Kasumi-1 (cell line): ENCODE data around the gene PPFIA4.

Source experiments
- DNase-seq, 2 experiments: peaks; one replicate each; lab custom pipeline; 2025; lab: John Stamatoyannopoulos, UW

Gene PPFIA4

DNA sequence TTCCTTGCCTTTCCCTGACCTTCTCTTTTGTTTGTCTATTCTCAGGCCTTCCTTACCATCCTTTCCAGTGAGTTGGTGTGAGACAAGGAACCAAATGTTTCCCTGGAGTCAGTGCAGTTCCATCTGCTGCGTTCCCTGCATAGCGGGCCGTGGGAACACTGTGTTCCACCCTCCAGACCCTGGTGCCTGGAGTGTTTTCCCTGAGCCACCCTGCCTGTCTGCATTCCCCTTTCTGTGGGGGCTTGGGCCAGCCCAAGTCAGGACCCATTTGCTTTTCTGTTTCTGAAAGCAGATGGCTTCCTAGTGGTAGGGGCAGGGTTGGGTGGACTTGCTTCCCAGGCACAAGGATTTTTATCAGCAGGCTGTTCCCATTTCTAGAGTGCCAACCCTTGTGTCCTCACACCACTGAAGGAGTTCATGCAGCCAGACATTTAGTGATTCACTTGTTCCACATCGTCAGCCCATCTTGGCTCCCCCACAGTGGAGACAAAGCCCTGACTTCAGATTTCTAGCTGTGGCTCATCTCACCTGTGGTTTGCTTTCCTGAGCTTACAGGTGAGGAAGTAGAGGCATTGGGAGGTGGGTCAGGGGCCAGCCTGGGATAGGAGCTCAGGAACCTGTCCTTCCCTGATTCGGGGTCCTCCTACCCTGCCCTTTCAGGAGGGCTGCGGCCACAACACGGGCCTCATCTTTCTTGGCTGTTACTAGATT, 73.7 kb downstream of the PPFIA4 start:
- DNase-seq: no peak

DNA sequence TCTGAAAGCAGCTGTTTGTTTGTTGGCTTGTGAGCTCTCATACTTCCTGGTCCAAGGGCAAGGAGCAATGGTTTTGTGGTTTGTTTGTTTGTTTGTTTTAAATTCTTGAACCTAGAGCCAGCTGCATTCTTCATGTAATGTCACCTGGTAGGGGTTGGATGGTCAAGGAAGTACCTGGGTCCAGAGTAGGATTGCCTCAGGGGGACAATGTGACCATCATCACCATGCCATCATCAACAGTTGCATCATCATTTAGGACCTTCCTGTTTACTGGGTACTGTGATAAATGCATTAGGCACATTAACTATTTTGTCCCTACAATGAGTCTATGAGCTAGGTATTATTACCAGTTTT, 74.2 kb downstream of the PPFIA4 start:
- DNase-seq: no peak

DNA sequence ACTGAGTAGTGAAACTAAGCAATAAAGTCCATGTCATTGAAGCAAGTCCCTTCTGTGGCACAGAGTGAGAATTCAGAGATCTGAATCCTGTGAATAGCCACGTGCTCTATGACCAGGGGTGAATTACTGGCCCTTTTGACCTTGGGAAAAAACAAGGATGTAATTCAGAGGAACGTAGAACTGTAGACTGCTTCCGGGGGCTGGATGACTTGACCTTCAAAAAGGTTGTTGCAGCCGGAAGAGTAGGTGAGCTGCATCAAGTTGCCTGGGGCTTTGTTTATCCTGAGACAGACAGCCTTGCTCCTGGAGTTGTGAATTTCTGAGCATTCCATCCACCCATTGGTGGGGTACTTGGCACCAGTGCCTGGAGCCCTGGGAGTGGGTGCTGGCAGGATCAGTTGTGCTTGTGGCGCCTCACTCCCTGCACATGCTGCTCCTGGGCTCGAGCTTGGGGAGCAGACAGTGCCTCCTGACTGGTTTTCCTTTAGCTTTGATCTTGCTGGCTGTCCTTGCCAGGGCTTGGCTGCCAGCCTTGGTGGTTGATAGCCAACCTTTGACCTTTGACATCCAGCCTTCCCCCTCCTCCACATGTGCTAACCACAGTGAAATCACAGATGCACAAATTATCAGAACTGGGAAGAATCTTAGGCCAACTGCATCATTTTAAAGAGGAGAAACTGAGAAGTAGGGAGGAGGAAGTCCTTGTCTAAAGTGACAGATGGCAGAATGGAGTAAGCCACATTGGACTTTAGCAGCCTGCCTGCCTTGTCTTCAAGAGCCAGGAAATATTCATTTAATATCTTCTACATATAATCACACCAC, 75.7 kb downstream of the PPFIA4 start:
- no peak for DNase-seq

DNA sequence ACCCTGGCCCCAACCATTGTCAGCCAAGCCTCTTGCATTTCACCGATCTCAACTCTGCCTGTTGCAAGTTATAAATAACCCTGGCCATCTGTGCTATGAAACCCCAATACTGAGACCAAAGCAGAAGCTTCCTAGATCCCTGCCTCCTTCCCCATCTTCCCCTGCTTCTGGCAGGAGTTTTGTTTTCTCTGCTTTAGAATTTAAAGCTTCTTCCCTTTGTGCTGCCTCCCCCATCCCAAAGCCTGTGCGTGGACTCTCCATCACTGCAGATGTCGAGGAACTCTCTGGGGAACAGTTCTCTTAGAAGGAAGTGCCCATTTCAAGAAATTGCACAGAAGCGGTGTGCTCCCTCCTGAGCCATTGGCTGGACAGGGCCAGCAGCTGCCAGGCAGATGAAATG, 76.9 kb downstream of the PPFIA4 start:
- no peak for DNase-seq

DNA sequence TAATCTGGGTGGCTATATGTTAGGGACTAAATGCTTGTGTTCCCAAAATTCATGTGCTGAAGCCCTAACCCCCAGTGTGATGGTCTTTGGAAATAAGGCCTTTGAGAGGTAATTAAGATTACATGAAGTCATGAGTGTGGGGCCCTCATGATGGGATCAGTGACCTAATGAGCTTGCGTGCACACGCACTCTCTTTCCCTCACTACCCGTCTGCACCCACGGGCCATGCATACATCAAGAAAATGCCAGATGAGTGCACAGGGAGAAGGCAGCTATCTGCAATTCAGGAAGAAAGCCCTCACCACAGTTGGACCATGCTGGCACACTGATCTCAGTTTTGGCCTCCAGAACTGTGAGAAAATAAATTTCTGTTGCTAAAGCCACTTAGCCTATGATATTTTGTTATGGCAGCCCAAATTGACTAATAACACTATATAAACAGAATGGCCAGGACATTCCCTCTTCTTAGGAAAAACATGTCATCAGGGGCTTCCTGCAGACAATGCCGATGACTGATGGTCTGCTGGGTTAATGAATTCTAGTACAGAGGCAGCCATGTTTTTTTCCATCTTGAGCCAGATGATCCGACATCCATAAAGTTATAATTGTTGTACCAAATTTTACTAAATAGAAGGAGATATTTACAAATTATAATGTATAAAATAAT, 77.7 kb downstream of the PPFIA4 start:
- DNase-seq: no peak

DNA sequence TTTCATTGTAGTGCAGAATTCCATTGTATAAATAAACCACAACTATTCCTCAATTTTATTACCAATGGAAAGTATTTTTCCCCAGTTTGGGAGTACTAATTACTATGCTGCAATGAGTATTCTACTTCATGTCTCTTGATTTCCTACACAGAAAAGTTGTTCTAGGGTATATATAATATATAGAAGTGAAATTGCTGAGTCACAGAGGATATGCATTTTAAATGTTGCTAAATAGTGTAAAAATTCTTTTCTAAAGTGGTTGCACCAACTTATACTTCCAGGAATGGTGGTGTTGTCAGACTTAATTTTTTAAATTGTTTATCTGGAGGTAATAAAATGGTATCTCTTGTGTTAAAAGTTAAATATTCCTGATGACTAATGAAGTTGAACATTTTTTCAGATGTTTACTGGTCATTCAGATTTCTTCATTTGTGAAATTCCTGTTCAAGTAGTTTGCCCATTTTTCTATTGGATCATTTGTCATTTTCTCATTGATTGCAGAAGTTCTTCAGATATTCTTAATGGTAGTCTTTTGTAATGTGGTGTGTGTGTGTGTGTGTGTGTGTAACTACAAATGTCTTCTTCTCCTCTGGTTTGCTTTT, 78.6 kb downstream of the PPFIA4 start:
- DNase-seq: no peak

DNA sequence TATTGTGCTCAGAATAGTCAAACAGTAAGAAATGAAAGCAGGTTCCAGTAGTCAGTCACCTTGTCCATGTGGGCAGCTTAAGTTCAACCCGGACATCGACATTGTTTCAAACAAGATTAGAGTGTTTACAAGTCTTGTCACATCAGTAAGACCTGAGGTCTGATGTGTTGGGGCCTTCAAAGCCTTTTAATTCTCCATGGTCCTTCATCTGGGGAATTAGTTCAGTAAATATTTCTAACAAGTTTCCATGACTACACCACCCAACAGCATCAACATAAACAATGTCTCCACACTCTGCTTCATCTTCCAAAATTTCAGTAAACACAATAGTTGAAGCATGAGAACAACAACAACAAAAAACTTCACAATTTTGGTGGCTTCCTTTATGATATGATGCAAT, 86.2 kb downstream of the PPFIA4 start:
- DNase-seq: no peak

DNA sequence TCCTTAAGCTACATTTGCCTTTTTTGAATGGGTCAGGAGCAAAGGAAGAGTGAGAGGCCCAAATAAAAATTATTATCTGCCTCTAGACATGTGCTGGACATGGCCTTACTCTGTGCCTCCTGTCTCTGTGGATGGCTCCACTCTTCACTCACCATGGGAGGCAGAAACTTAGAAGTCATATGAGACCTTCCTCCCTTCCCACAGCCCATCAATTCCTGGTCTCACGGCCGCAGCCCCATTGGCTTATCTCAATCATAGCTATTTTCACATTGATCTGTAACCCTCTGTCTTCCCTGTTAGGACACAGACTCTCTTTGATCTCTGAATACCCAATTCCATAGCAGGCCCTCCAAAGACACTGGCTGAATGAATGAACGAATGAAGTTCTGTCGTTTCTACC, 87.0 kb downstream of the PPFIA4 start:
- no peak for DNase-seq

DNA sequence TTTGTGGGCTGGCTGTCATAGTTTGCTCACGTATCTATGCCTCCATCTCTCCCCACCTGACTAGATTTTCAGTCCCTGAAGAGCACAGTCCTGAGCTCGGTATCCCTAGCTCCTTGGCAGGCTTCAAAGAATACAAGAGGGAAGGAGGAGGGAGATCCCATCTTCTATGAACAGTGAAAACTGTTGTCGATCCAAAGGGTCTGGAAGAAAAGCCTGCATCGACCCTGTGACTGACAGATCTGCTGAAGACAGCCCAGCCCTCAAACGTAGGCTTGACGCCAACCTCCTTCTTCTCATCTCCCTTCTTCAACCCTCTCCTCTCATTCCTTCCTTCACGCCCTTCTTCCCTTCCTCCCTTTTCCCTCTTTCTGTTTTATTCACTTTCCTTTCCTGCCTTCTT, 87.9 kb downstream of the PPFIA4 start:
- no peak for DNase-seq

DNA sequence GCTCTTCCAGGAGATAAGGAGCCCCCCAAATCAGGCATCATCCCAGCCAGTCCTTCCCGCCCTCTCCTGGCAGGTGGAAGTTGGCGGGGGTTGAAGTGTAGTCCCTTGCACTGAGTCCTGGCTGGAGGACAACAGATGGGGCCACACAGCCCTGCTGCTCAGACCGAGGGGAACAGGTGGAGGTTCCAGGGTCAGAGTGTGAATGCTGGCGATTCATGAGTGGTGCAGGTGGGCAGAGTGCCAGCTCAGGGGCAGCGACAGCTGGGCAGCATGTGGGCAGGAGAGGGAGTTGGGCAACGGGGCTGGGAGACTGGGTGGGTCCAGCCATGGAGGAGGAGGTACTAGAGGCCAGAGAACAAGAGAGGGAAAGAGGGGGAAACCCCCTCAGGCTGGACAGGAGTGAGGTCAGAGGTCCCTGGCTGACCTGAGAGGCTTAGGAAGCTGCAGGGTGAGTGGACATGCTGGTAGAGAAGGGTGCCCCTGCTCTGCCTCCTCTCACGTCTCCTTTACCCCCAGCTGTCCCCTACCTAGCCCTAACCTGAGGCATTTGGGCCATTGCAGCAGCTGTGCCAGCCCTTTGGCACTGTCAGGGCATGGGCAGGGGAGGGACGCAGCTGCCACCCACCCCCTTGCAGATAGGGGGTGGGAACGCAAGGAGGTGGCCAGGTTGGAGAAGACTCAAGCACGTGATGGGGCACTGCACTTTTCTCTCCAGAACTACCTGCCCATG, 90.0 kb downstream of the PPFIA4 start:
- DNase-seq: no peak

DNA sequence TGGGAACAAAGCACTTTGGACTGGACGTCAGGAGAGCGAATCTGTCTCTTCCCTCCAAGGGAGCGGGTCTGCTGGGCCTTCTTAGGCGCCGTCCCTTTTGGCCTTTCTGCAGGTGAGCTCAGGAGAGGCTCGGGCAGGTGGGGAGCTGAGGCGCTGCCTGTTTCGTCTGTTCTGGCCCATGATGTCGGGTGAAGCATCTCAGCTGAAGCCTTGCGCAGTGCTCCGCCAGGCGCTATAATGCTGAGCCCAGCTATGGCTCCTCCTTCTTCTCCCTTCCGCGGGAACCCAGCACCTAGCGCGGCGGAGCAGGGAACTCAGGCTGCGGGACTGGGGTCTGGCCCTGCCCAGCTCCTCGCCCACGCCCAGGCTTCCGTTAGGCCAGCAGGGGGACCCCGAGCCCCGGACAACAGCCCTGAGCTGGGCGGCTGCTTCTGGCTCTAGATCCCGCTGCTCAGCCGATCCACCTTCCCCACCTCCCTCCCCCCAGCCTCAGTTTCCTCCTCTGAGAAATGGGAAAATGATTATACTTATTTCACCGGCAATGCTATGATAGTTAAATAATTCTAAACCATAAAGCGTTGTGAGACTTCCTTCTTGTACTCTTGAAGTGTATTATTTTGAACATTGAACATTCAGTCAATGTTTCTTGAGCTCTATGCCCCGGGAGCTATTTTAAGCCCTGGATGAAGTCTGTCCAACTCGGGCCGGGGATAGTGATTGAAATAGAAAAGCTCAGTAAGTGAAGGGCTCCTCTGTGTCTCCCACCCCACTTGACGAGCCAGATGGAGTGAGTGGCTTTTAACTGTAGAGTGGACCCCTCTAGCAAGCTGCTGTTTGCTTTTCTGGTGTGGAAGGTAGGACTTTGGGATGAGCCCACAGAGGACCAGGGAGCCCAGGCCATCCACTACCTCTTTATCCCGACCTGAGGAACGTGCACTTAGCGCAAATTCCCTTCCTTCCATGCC, 91.6 kb downstream of the PPFIA4 start:
- DNase-seq: peak; percentile 48 to 50

DNA sequence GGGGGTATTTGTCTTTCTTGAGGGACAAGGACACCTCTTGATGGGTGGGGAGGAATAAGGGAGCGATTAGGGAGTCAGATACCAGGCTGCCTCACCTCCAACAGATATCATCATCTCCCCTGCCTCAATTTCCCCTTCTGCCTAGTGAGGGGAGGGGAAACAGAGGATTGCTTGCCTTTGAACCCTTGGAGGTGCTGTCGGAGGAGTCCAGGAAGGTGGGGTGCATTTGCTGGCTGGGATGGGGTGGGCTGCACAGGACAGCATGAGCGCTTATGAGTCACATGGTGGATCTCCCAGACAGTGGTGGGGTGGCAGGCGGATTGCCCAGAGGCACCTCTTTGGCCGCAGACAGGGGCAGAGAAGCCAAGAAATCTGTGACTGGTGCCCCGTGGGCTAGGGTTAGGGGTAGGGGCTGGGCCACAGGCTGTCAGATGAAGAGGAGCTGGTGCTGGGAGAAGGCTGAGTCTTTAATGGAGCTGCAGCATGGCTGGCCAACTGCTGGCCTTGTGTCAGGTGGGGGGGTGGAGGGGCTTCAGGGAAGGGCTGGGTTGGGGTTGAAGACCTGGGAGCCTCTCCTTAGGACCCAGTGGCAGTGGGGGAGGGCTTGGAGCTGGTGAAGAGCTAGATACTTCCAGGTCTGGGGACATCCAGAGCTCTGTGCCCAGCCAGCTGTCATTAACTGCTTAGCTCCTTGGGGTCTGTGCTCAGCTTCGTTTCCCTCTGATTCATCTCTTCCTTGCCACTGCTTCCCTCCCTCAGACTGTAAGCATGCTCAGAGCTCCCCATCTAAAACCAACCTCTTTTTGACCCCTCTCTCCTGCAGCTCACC, 94.2 kb downstream of the PPFIA4 start:
- DNase-seq: peak; percentile 36 to 45

DNA sequence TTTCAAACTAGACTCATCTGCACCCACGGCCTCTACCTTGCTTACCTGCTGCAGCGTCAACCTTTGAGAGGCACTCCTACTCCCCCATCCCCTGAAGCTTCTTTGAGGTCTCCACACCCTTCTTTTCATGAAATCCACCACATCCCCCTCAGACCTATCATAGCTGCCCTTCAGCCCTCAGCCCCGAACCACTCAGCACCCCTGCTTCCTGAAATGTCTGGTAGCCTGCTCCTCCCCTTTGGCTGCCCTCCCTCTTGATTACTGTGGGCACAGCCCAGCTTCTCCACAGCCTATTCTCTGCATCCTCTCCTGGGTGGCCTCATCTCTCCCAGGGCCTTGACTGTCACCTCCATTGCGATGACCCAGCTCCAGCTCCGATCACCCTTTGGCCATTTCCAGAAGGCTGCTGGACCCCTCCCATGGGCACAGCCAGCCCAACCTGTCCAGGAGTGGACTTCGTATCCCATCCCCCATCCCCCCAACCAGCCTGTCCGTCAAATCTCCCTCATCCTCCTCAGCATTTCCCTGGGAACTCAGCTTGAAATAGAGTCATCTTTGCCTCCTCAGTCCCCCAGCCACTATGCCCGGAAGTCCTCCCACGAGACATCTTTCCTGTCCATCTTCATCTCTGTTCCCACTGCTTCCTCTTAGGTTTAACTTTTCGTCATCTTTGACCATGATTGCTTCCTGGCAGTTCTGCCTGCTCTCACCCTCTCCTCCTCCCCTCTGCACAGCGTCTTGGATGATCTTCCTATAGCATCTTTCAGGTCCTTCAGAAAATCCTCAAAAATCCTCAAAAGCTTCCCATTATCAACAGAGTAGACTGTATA, 95.1 kb downstream of the PPFIA4 start:
- DNase-seq: peak; percentile 79 to 89

DNA sequence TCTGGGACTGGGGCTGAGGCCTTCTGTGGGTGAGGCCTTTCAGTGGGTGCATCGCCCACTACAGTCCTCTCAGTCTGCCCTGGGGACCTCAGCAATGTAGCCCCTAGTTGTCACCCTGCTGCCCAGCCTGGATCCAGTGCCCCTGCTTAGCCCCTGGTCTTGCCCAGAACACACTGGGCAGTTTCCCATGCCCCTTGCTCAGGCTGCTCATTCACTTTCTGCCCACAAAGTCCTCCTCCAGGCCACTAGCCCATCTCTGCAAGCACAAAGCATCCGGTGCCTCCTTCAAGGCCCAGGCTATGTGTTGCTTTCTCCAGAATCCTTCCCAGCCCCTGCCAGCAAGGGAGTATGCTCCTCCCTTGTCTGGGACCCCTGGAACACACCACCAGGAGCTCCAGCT, 95.9 kb downstream of the PPFIA4 start:
- no peak for DNase-seq

DNA sequence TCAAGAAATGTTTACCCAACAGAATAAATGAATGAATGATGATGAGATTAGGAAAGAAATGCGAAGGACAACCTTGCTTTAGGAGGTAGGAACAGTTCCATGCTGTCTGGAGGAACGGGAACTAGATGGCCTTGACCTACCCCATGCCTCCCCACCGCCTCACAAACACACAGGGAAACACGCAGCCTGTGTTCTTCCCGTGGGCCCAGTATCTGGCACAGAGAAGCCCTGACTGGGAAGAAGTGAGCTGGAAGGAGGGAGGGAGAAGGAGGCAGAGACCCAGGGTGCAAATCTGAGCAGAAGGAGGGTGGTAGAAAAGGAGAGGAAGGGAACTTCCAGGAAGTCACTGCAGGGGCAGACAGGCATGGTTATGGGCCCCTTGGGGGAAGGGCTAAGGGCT, 97.7 kb downstream of the PPFIA4 start:
- DNase-seq: no peak

DNA sequence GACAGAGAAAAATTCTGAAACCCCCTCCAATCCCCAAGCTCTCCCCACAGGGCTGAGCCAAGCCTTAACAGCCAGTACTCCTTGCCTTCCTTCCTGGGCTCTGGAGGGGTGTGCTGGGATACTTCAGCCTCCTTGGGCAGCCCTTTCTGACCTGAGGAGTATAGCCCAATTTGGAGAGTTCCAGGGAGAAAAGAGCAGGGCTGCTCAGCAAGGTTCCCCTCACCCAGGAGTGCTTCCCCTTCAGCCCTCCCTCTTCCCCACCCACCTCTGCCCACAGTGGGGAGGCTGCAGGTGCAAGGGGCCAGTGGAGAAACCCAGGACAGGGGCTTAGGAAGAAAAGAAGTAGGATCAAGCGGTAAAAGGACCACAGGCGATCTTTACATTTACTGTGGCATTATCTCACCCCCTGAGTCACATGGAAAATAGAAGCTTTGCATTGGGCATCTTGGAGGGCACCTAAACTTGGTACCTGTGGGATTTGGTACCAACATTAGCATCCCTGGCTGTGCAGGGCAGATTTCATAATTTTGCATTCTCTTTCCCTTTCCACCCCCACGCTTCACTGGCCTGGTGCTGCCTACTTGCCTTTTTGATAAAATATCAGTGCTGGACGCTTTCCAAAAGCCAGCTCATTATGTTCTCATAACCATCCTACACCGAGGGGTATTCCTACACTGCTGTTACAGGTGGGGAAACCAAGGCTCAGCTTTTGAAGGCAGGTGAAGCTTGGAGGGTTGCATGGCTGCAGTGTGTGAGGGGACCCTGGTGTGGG, 98.4 kb downstream of the PPFIA4 start:
- DNase-seq: no peak

DNA sequence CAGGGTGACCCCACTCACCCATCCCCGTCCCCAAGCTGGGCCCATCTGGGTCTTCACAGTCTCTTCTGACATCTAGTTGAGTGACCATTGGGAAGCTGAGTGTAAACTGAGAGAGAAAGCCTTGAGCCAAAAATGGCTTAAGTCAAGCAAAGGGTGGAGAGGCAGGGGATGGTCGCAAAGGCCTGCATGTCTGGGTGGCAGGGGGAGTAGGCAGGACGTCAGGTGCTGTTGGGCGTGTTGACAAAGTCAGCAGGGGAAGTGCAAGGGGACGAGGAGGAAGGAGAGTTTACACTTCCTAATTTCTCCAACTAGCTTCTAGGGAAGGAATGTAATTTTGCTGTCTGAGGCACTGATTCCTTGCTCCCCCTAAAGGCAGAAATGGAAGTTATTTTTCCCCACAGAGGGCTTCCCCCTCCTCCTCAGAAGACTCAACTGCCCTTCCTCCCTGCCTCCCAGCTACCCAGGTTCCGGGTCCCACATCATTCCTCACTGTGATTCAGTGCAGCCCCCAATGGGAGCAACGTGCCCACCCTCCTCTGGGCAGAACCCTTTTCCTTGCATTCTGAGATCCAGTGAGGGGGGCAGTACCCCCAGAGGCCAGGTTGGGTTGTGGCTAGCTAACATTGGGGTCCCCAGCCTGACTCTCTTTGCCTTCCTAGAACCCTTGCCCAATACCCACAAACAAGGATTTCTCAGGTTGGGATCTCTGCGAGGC, 100.0 kb downstream of the PPFIA4 start:
- DNase-seq: peak; percentile 13 to 22
